ENCODE measurements around the gene DCLK1. TPM values are rescaled to one million over a fixed set of nuclear protein-coding genes. Genes with fewer than 3 reads are reported as not detected.

The DCLK1 gene
- total RNA-seq, 2 donors from 2014 or later, result 4.7 to 10.1 TPM

DNA sequence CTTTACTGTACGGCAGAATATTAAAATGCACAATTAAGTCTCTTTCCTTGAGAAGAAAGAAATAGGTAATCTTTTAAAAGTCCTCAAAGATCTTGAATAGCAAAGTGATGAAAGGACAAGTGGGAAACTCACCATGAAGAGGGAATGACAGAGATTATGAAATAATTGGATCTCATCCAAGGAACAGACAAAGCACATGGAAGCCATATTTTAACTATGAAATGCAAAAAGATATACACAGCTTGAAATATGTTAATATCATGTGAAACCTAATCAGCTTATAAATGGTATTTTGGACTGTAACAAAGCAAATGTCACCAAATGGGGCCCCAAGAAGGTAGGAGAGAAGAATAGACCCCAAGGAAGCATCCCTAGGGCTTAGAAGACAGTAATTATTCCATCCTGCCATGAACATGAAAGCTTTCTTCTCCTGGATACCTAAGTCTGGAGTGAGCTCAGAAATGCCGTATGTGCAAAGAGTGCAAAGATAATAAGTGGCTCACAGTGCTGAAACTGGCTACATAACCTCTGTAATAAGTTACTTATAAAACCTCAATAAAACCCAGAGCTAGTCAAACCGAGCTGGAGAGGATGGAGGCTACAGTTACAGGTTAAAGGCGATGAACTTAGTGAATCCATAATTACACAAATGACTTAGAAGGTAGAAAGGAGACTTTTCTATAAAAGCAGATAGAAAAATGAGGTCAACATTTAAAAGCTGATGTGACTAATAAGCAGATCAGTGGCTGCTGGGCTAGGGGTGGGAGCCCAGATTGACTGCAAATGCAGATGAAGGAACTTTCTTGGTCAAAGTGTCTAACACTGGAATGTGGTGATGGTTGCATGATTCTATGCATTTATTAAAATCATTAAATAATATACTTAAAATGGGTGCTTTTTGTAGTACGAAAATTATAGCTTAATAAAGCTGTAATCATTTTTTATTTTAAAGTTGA is 34.4 kb downstream of the DCLK1 start:
- no peaks in the 10 kb centered on the region for H3K9me3 ChIP-seq
- no peaks in the 10 kb centered on the region for H3K4me1 ChIP-seq
- TF ChIP-seq, protein P1, sequence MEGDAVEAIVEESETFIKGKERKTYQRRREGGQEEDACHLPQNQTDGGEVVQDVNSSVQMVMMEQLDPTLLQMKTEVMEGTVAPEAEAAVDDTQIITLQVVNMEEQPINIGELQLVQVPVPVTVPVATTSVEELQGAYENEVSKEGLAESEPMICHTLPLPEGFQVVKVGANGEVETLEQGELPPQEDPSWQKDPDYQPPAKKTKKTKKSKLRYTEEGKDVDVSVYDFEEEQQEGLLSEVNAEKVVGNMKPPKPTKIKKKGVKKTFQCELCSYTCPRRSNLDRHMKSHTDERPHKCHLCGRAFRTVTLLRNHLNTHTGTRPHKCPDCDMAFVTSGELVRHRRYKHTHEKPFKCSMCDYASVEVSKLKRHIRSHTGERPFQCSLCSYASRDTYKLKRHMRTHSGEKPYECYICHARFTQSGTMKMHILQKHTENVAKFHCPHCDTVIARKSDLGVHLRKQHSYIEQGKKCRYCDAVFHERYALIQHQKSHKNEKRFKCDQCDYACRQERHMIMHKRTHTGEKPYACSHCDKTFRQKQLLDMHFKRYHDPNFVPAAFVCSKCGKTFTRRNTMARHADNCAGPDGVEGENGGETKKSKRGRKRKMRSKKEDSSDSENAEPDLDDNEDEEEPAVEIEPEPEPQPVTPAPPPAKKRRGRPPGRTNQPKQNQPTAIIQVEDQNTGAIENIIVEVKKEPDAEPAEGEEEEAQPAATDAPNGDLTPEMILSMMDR (IDR thresholded peaks at IDR 0.05), result no peak
- H3K36me3 ChIP-seq, result no peaks in the 10 kb centered on the region
- DNase-seq (ENCODE audit: low spot score), result no peak
- no peak overlapping the region for H3K4me3 ChIP-seq
- H3K27me3 ChIP-seq, result no peaks in the 10 kb centered on the region
- no peak overlapping the region for H3K27ac ChIP-seq

DNA sequence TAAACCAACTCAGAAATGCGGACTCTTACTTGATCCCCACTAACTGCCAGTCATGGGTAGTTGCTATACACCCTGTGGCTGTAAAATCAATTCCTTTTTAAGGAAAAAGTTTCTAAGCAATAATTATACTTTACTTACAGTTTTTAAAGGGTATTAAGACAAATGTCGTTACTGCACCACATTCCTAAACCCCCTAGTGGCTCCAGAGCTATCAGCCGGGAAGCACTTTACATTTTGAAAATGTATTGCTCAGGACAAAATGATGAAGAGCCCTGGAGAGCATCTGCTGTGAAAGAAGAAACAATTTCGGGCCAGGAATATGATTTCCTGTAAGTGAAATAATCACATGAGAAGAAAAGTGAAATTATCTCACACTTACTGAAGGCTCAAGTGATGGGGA is 36.7 kb downstream of the DCLK1 start:
- TF ChIP-seq, protein P1 (IDR thresholded peaks at IDR 0.05), result no peak
- Histone ChIP-seq H3K4me3 (no peak overlapping the region), H3K4me1 (no peaks in the 10 kb centered on the region), H3K27ac (no peak overlapping the region), H3K27me3 (no peaks in the 10 kb centered on the region), H3K9me3 (no peaks in the 10 kb centered on the region), H3K36me3 (no peaks in the 10 kb centered on the region)
- no peak for DNase-seq (ENCODE audit: low spot score)

DNA sequence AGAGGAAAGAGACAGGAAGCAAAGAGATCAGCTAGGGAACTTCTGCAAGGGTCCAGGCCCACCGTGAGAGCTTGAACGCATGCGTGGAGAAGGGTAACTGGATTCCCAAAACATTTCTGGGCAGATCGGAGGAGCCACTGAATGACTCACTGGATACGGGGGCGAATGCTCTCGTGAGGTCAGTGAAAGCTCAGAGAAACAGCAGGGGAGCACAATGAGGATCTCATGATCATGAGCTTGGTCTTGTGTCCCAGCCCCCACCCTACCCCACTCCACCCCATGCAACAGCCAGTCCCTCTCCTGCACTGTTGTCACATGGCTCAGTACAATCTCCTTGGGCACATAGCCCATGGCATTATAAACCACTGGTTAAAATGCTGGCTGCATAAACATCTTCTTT is 40.6 kb downstream of the DCLK1 start:
- no peak for DNase-seq (ENCODE audit: low spot score)
- H3K4me1 ChIP-seq, result no peaks in the 10 kb centered on the region
- no peaks in the 10 kb centered on the region for H3K27me3 ChIP-seq

GRCh38 chr13:36089130-36089647 is 42.0 kb downstream of the DCLK1 start:
- TF ChIP-seq, protein P1 (IDR thresholded peaks at IDR 0.05), result no peak
- Histone ChIP-seq H3K4me3 (no peak overlapping the region), H3K27me3 (no peaks in the 10 kb centered on the region), H3K9me3 (no peaks in the 10 kb centered on the region), H3K27ac (no peak overlapping the region), H3K36me3 (no peaks in the 10 kb centered on the region), H3K4me1 (no peaks in the 10 kb centered on the region)
- no peak for DNase-seq (ENCODE audit: low spot score)

More for the DNA sequence above, 40.6 kb downstream of the DCLK1 start:
- Histone ChIP-seq H3K9me3 (no peaks in the 10 kb centered on the region), H3K27ac (no peak overlapping the region), H3K4me3 (no peak overlapping the region), H3K36me3 (no peaks in the 10 kb centered on the region)
- TF ChIP-seq, protein P1 (IDR thresholded peaks at IDR 0.05), result no peak

- TF ChIP-seq, protein P1 (IDR thresholded peaks at IDR 0.05), result no peak
- Histone ChIP-seq H3K27ac (no peak overlapping the region), H3K4me3 (no peak overlapping the region), H3K36me3 (no peaks in the 10 kb centered on the region), H3K27me3 (no peaks in the 10 kb centered on the region), H3K4me1 (no peaks in the 10 kb centered on the region), H3K9me3 (no peaks in the 10 kb centered on the region)
- no peak for DNase-seq (ENCODE audit: low spot score)
Measured at GRCh38 chr13:36088463-36088862, 42.7 kb downstream of the DCLK1 start.
